SK-N-SH treated with all-trans-retinoic acid at 6 μM for 48 hours (cell line): Measurements from ENCODE around the gene F8.

ENCODE experiments used
- ATAC-seq: fragments of 200-7000 bp; cut with Tn5 transposase; 3 replicates; pipeline ENCODE4 v1.9.1; 2020; ENCODE audit warnings: mild to moderate bottlenecking, moderate library complexity
- ARNTL ChIP-seq: fragments of 450-650 bp; formaldehyde crosslinking; IDR thresholded peaks from 2 replicates; pipeline ENCODE4 v1.5.0; 2020; ENCODE audit warnings: low read depth, mild to moderate bottlenecking, moderate library complexity, borderline replicate concordance
- BACH2 ChIP-seq: fragments of 250-450 bp; sonication (Bioruptor Pico); IDR thresholded peaks from 2 replicates; pipeline ENCODE4 v1.9.0; 2021; ENCODE audit warnings: mild to moderate bottlenecking, borderline replicate concordance
- CREB5 ChIP-seq: fragments of 250-450 bp; sonication (Bioruptor Pico); IDR thresholded peaks from 2 replicates; pipeline ENCODE4 v1.5.1; 2020; ENCODE audit warnings: low read depth, mild to moderate bottlenecking, moderate library complexity
- CSDC2 ChIP-seq: fragments of 250-450 bp; sonication (Bioruptor Pico); IDR thresholded peaks from 2 replicates; pipeline ENCODE4 v1.5.0; 2020; ENCODE audit warnings: mild to moderate bottlenecking, moderate library complexity
- CSRNP3 ChIP-seq: fragments of 250-450 bp; sonication (Bioruptor Pico); IDR thresholded peaks from 2 replicates; pipeline ENCODE4 v1.5.1; 2021; ENCODE audit warnings: mild to moderate bottlenecking, moderate library complexity
- ESRRG ChIP-seq: fragments of 250-450 bp; sonication (Bioruptor Pico); IDR thresholded peaks from 2 replicates; pipeline ENCODE4 v1.6.1; 2021; ENCODE audit warnings: mild to moderate bottlenecking
- GLIS3 ChIP-seq: fragments of 250-450 bp; sonication (Bioruptor Pico); IDR thresholded peaks from 2 replicates; pipeline ENCODE4 v1.5.0; 2020; ENCODE audit warnings: mild to moderate bottlenecking, moderate library complexity
- ISL1 ChIP-seq: fragments of 250-450 bp; sonication (Bioruptor Pico); IDR thresholded peaks from 2 replicates; pipeline ENCODE4 v2.1.2; 2022; ENCODE audit warnings: mild to moderate bottlenecking, moderate library complexity
- OSR1 ChIP-seq: fragments of 250-450 bp; sonication (Bioruptor Pico); IDR thresholded peaks from 2 replicates; pipeline ENCODE4 v1.8.0; 2022; ENCODE audit warnings: moderate library complexity, mild to moderate bottlenecking, inconsistent platforms
- PATZ1 ChIP-seq: fragments of 250-450 bp; sonication (Bioruptor Pico); IDR thresholded peaks from 2 replicates; pipeline ENCODE4 v1.8.0; 2020; ENCODE audit warnings: mild to moderate bottlenecking, moderate library complexity, borderline replicate concordance
- POU6F1 ChIP-seq: fragments of 250-450 bp; sonication (Bioruptor Pico); IDR thresholded peaks from 2 replicates; pipeline ENCODE4 v1.8.0; 2021; ENCODE audit warnings: low read depth, mild to moderate bottlenecking, moderate library complexity, borderline replicate concordance
- PPARA ChIP-seq: fragments of 250-450 bp; sonication (Bioruptor Pico); IDR thresholded peaks from 2 replicates; pipeline ENCODE4 v1.5.0; 2020; ENCODE audit warnings: mild to moderate bottlenecking, borderline replicate concordance
- SNAI2 ChIP-seq: fragments of 250-450 bp; sonication (Bioruptor Pico); IDR thresholded peaks from 2 replicates; pipeline ENCODE4 v1.5.0; 2020; ENCODE audit warnings: mild to moderate bottlenecking, moderate library complexity
- TCF4 ChIP-seq: fragments of 250-450 bp; sonication (Bioruptor Pico); IDR thresholded peaks from 2 replicates; pipeline ENCODE4 v1.8.0; 2021; ENCODE audit warnings: mild to moderate bottlenecking, moderate library complexity, borderline replicate concordance
- TOX ChIP-seq: fragments of 250-450 bp; sonication (Bioruptor Pico); IDR thresholded peaks from 2 replicates; pipeline ENCODE4 v1.8.0; 2021; ENCODE audit warnings: mild to moderate bottlenecking, moderate library complexity, borderline replicate concordance
- TSHZ2 ChIP-seq: fragments of 250-450 bp; sonication (Bioruptor Pico); IDR thresholded peaks from 2 replicates; pipeline ENCODE4 v1.5.0; 2020; ENCODE audit warnings: mild to moderate bottlenecking, moderate library complexity
- ZC3H10 ChIP-seq: fragments of 250-450 bp; sonication (Bioruptor Pico); IDR thresholded peaks from 2 replicates; pipeline ENCODE4 v1.5.1; 2021; ENCODE audit warnings: mild to moderate bottlenecking, moderate library complexity
- ZFP3 ChIP-seq: fragments of 250-450 bp; sonication (Bioruptor Pico); IDR thresholded peaks from 2 replicates; pipeline ENCODE4 v1.5.0; 2020; ENCODE audit warnings: mild to moderate bottlenecking, moderate library complexity
- ZFP30 ChIP-seq: fragments of 450-650 bp; formaldehyde crosslinking; IDR thresholded peaks from 2 replicates; pipeline ENCODE4 v1.5.0; 2022; ENCODE audit warnings: mild to moderate bottlenecking, moderate library complexity
- ZNF565 ChIP-seq: fragments of 450-650 bp; formaldehyde crosslinking; conservative IDR thresholded peaks from 2 replicates; pipeline ENCODE4 v1.5.0; 2020; ENCODE audit warnings: low read depth, mild to moderate bottlenecking, moderate library complexity
- ZNF70 ChIP-seq: fragments of 450-650 bp; formaldehyde crosslinking; IDR thresholded peaks from 2 replicates; pipeline ENCODE4 v1.5.0; 2020; ENCODE audit warnings: mild to moderate bottlenecking, moderate library complexity
- ZNF8 ChIP-seq: fragments of 450-650 bp; formaldehyde crosslinking; IDR thresholded peaks from 2 replicates; pipeline ENCODE4 v1.5.0; 2020; ENCODE audit warnings: mild to moderate bottlenecking, moderate library complexity

The F8 gene

GRCh38 chrX:155056471-155056870, 33.9 kb upstream of the F8 start:
- no peak for TF ChIP-seq BACH2 (CRISPR knock-in tag)
- no peak for TF ChIP-seq ZNF565 (CRISPR knock-in tag)
- TF ChIP-seq OSR1 (CRISPR knock-in tag): no peak
- TF ChIP-seq POU6F1 (CRISPR knock-in tag): no peak
- no peak for TF ChIP-seq ZFP3
- no peak for TF ChIP-seq CSDC2 (CRISPR knock-in tag)
- no peak for TF ChIP-seq GLIS3
- TF ChIP-seq ZC3H10 (CRISPR knock-in tag): no peak
- no peak for TF ChIP-seq ZNF70
- no peak for TF ChIP-seq ARNTL (CRISPR knock-in tag)
- no peak for TF ChIP-seq PPARA (CRISPR knock-in tag)
- TF ChIP-seq PATZ1 (CRISPR knock-in tag): no peak
- TF ChIP-seq TCF4 (CRISPR knock-in tag): no peak
- TF ChIP-seq TSHZ2 (CRISPR knock-in tag): no peak
- TF ChIP-seq ESRRG (CRISPR knock-in tag): no peak
- TF ChIP-seq ZNF8 (CRISPR knock-in tag): no peak
- TF ChIP-seq ISL1 (CRISPR knock-in tag): no peak
- no peak for TF ChIP-seq CSRNP3
- TF ChIP-seq TOX (CRISPR knock-in tag): no peak
- TF ChIP-seq ZFP30: no peak

GRCh38 chrX:155055494-155055893, 33.0 kb upstream of the F8 start:
- ATAC-seq: no peak
- TF ChIP-seq ZNF70: no peak
- no peak for TF ChIP-seq CREB5 (CRISPR knock-in tag)
- no peak for TF ChIP-seq SNAI2 (CRISPR knock-in tag)
- TF ChIP-seq ZFP3: no peak
- TF ChIP-seq POU6F1 (CRISPR knock-in tag): no peak
- no peak for TF ChIP-seq BACH2 (CRISPR knock-in tag)
- TF ChIP-seq TCF4 (CRISPR knock-in tag): no peak
- no peak for TF ChIP-seq ISL1 (CRISPR knock-in tag)
- no peak for TF ChIP-seq ARNTL (CRISPR knock-in tag)
- no peak for TF ChIP-seq ESRRG (CRISPR knock-in tag)
- TF ChIP-seq TSHZ2 (CRISPR knock-in tag): no peak
- TF ChIP-seq CSRNP3: no peak
- no peak for TF ChIP-seq ZC3H10 (CRISPR knock-in tag)
- no peak for TF ChIP-seq CSDC2 (CRISPR knock-in tag)

More at GRCh38 chrX:155056471-155056870, 33.9 kb upstream of the F8 start:
- no peak for ATAC-seq
